Measurements from ENCODE around the gene LHPP.
A peak's percentile ranks its signal among the peaks of the same experiment; 100 is the strongest.

LHPP gene

GRCh38 chr10:124644236-124644635 is 182.6 kb downstream of the LHPP start:
- TF ChIP-seq CTCF (IDR thresholded peaks at IDR 0.05; ENCODE audit: insufficient read depth, low read length, poor library complexity, severe bottlenecking), result no peak
- H3K36me3 ChIP-seq (ENCODE audit: control insufficient read depth, insufficient read depth, low read length), result no peaks in the 10 kb centered on the region
- DNase-seq (ENCODE audit: extremely low read depth, insufficient read length), result no peak
- no peak overlapping the region for H3K4me3 ChIP-seq (replicated peaks; ENCODE audit: low read depth, low read length)
- H3K27me3 ChIP-seq (replicated peaks; ENCODE audit: control insufficient read depth, insufficient read depth, low read length), result no peaks in the 10 kb centered on the region

- TF ChIP-seq CTCF (IDR thresholded peaks at IDR 0.05; ENCODE audit: insufficient read depth, low read length, poor library complexity, severe bottlenecking), result peak; percentile 4
- no peak for DNase-seq (ENCODE audit: extremely low read depth, insufficient read length)
- no peaks in the 10 kb centered on the region for H3K36me3 ChIP-seq (ENCODE audit: control insufficient read depth, insufficient read depth, low read length)
- no peak overlapping the region for H3K4me3 ChIP-seq (replicated peaks; ENCODE audit: low read depth, low read length)
- no peaks in the 10 kb centered on the region for H3K27me3 ChIP-seq (replicated peaks; ENCODE audit: control insufficient read depth, insufficient read depth, low read length)
Observed at GRCh38 chr10:124644771-124645415, 183.3 kb downstream of the LHPP start.

GRCh38 chr10:124645467-124646095 is 184.0 kb downstream of the LHPP start:
- H3K4me3 ChIP-seq (replicated peaks; ENCODE audit: low read depth, low read length), result no peak overlapping the region
- no peak for TF ChIP-seq CTCF (IDR thresholded peaks at IDR 0.05; ENCODE audit: insufficient read depth, low read length, poor library complexity, severe bottlenecking)
- no peaks in the 10 kb centered on the region for H3K36me3 ChIP-seq (ENCODE audit: control insufficient read depth, insufficient read depth, low read length)
- no peak for DNase-seq (ENCODE audit: extremely low read depth, insufficient read length)
- no peaks in the 10 kb centered on the region for H3K27me3 ChIP-seq (replicated peaks; ENCODE audit: control insufficient read depth, insufficient read depth, low read length)

GRCh38 chr10:124646483-124647352 is 185.1 kb downstream of the LHPP start:
- no peak for DNase-seq (ENCODE audit: extremely low read depth, insufficient read length)
- H3K27me3 ChIP-seq (replicated peaks; ENCODE audit: control insufficient read depth, insufficient read depth, low read length), result no peaks in the 10 kb centered on the region

More at GRCh38 chr10:124646483-124647352, 185.1 kb downstream of the LHPP start:
- Histone ChIP-seq H3K4me3 (replicated peaks; ENCODE audit: low read depth, low read length) (no peak overlapping the region), H3K36me3 (ENCODE audit: control insufficient read depth, insufficient read depth, low read length) (no peaks in the 10 kb centered on the region; the same call in 1 of the 2 replicates)
- no peak for TF ChIP-seq CTCF (IDR thresholded peaks at IDR 0.05; ENCODE audit: insufficient read depth, low read length, poor library complexity, severe bottlenecking)
